ENCODE measurements around the gene SCYL1.

The SCYL1 gene

GRCh38 chr11:65536412-65537295 is 11.8 kb downstream of the SCYL1 start:
- DNase-seq (ENCODE audit: low read depth in 2 of 2): no peak

DNA sequence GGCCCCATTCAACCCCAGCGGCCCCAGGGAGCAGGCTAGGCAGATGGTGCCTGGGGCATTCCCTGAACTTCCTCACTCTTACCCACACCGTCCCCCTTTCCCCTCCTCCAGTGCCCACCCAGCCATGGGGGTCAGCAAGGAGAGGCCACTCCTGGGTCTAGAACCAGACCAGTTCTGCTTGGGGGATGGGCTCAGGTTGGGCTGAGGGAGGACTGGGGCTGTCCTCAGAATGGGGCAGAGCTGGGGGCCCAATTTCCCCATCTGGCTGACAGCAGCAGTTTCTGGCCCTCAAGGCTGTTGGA is 12.4 kb downstream of the SCYL1 start:
- DNase-seq (ENCODE audit: low read depth in 2 of 2): no peak

DNA sequence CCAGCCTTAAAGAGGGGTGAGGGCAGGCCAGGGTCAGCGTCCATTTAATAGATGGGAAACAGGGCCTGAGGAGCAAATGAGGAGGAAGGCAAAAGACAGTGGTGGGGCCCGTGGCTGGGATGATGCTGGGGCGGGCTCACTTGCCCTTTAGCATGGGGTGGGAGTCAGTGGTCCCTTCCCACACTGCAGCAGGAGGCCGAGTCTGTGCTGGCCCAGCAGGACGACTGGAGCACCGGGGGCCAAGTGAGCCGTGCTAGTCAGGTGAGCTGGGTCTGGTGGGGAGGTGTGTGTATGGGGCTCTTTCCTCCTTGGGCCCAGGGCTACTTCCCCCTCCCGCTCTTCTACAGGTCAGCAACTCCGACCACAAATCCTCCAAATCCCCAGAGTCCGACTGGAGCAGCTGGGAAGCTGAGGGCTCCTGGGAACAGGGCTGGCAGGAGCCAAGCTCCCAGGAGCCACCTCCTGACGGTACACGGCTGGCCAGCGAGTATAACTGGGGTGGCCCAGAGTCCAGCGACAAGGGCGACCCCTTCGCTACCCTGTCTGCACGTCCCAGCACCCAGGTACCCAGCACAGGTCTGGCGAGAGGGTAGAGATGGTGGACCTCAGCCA is 12.8 kb downstream of the SCYL1 start:
- no peak for DNase-seq (ENCODE audit: low read depth in 2 of 2)

GRCh38 chr11:65538232-65538914 is 13.5 kb downstream of the SCYL1 start:
- DNase-seq (ENCODE audit: low read depth in 2 of 2): no peak

DNA sequence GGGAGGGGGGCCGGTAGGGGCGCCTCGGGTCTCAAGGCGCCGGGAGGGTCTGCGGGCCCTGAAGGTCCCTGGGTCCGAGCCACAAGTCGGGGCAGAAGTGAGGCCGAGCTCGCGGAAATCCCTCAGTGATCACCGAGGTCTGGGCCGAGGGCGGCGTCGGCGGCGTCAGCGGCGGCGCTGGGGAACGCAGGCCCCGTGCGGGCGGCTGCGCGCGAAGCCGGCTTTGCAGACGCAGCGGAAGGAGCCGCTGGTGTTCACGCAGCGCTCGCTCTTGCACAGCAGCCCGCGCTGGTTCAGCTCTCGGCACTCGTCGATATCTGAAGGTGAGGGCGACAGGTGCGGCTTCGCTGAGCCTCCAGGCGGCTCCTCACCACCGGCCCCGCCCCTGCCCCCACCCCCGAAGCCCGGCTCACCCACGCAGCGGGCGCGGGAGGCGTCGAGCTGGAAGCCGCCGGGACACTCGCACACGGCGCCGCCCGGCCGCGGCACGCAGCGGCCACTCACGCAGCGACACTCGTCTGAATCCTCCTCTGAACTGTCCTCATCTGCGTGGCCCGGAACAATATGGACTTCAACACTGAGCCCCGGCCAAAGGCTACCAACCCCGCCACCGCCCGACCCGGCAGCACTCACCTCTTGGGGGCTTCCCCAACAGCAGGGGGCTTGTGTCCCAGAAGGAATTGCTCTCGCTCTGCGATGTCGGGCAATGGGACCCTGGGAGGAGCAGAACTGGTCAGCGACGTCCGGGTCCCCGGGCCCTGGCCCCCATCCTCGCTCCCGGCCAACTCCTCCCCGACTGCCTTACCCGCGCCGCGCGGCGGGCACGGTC is 14.2 kb downstream of the SCYL1 start:
- DNase-seq (ENCODE audit: low read depth in 2 of 2): no peak

GRCh38 chr11:65539744-65540289 is 14.9 kb downstream of the SCYL1 start:
- peak in 1 of 2 donors; percentile 25 for DNase-seq (ENCODE audit: low read depth in 2 of 2)

- DNase-seq (ENCODE audit: low read depth in 2 of 2): peak; percentile 66 to 69
Observed at GRCh38 chr11:65540290-65541092, 15.6 kb downstream of the SCYL1 start.

DNA sequence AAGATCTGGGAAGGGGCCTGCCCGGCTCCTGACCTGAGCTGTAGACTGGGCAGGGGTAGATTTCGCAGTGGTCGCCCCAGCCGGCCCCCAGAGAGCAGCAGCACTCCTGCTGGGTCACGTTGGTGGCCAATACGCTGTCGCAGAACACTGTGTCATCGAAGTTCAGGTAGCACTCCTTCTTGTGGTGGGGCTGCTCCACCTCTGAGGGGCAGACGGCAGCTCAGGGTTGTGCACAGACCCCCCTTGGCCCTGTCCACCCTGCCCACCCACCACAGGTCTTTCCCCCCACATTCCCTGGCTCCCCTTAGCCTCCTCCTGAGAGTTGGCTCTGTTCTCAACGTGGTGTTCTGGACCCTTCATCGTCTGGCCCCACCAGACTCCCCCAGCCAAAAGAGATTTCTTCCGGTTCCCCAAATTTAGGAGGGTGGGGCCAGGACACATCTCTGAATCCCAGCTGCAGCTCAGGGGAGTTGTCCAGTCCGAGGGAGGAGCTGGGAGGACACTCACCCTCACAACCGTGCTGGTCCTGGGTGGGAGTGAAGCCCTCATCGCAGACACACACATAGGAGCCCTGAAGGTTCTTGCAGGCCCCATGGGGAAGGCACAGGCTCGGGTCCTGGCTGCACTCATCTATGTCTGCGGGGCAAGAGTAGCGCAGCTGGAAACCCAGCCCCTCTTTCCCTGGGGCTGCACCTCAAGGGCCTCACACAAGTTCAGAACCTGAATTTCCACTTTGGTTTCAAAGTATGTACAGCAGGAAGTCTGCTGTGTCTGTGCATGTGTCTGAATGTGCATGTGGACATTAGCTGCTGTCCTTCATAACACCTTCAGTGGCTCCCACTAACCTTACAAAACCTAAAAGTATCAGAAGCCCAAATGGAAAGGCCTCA is 16.5 kb downstream of the SCYL1 start:
- DNase-seq (ENCODE audit: low read depth in 2 of 2): no peak

DNA sequence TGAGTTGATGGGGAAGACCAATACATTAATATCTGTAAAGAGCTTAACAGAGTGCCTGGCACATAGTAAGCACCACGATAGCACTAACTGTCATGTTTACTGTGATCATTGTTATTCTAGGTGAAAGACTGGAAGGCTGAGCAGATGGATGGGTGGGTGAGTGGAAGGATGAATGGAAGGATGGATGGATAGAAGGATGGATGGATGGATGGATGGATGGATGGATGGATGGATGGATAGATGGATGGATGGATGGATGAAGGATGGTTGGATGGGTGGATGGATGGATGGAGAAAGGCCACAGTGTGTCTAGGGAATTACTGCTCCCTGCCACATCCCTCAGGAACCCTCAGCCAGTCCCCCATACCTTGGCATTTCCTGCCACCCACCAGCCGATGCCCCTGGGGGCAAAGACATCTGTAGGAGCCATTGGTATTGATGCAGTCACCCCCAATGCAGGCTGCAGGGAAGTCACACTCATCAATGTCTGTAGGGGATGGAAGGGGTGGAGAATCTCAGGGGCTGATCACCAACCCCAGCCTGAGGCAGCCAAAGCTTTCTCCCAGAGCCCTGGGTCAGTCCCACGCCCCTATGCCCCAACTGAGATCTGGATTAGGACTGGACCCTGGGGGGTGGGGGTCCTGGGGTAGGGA is 18.0 kb downstream of the SCYL1 start:
- no peak for DNase-seq (ENCODE audit: low read depth in 2 of 2)

GRCh38 chr11:65545853-65546216 is 21.0 kb downstream of the SCYL1 start:
- DNase-seq (ENCODE audit: low read depth in 2 of 2): no peak

DNA sequence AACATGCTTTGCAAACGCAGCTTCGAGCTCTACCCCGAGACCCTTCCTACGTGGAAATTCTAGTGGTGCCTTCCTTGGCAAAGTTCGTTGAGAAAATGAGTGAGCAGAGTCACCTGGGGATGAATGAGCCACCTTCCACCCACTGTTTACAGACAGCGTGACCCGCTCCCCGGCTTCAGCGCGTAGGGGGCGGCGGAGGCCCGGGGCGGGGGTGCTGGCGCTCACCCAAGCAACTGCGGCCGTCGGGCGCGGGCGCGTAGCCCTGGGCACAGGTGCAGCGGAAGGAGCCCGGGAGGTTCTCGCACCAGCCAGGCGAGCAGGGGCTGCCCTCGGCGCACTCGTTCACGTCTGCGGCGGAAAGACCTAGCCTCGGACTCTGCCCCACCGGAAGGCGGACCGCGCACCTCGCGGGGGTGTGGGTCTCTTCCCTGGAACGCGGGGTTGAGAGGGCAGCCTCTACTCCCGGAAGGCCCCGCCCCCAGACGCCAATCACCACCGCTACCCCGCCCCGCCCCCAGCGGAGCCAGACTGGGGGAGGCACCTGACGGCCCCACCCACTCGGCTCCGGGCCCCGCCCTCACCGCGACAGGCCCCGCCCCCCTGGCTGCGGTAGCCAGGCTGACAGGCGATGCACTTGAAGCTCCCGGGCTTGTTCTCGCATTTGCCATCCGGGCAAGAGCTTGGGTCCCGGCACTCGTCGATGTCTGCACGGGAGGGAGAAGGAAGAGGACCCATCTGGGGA is 21.5 kb downstream of the SCYL1 start:
- peak; percentile 94 to 96 for DNase-seq (ENCODE audit: low read depth in 2 of 2)

DNA sequence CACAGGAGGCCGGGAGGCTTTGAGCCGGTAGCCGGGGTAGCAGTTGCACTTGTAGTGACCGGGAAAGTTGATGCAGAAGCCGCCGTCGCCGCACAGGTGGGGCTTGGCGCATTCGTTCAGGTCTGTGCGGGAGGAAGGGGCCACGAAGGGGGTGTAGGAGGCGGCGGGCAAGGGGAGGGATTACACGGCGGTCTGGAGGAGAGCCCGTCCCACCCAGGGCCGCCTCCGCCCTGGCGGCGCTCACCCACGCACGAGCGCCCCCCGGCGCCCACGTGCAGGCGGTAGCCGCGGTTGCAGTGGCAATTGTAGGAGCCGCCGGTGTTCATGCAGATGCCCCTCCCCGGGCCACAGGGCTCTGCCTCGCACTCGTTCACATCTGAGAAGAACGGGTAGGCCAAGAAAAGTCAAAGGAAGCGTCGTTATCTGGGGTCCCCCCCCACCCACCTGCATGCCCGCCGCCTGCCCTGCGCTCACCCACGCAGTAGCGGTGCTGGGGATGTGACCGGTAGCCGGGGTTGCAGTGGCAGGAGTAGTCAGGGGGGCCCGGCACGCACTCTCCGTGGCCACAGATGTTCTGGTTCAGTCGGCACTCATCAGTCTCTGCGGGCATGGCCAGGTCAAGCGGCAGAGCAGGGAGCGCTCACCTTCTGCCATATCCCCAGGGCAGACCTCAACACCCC is 22.7 kb downstream of the SCYL1 start:
- no peak for DNase-seq (ENCODE audit: low read depth in 2 of 2)

GRCh38 chr11:65548395-65548794 is 23.5 kb downstream of the SCYL1 start:
- DNase-seq (ENCODE audit: low read depth in 2 of 2): no peak

- DNase-seq (ENCODE audit: low read depth in 2 of 2): no peak
Observed at GRCh38 chr11:65549096-65549495, 24.2 kb downstream of the SCYL1 start.

GRCh38 chr11:65551572-65552387 is 26.9 kb downstream of the SCYL1 start:
- no peak for DNase-seq (ENCODE audit: low read depth in 2 of 2)

DNA sequence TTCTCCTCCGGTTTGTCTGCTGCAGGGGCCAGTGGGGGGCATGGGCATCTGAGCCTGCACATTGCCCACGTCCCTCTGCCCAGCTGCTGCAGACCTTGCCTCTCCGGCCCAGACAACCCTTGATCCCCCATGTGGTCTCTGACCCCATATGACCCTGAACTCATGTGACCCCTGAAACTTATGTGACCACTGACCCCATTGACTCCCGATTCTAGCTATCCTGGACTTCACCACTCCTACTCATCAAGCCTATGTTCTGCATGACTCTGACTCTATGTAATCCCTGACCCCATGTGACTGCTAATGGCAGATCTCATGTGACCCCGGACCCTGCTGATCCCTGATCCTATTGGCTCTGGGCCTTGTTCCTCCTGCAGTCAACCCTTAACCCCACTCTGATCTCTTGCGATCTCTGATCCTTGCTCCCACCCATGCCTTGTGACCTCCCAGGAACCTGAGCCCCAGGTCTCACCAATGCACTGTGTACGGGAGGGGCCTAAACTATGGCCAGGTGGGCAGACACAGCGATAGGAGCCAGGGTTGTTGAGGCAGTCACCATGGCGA is 27.6 kb downstream of the SCYL1 start:
- no peak for DNase-seq (ENCODE audit: low read depth in 2 of 2)
